ENCODE results near the gene MBD1.

MBD1 gene, protein sequence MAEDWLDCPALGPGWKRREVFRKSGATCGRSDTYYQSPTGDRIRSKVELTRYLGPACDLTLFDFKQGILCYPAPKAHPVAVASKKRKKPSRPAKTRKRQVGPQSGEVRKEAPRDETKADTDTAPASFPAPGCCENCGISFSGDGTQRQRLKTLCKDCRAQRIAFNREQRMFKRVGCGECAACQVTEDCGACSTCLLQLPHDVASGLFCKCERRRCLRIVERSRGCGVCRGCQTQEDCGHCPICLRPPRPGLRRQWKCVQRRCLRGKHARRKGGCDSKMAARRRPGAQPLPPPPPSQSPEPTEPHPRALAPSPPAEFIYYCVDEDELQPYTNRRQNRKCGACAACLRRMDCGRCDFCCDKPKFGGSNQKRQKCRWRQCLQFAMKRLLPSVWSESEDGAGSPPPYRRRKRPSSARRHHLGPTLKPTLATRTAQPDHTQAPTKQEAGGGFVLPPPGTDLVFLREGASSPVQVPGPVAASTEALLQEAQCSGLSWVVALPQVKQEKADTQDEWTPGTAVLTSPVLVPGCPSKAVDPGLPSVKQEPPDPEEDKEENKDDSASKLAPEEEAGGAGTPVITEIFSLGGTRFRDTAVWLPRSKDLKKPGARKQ

DNA sequence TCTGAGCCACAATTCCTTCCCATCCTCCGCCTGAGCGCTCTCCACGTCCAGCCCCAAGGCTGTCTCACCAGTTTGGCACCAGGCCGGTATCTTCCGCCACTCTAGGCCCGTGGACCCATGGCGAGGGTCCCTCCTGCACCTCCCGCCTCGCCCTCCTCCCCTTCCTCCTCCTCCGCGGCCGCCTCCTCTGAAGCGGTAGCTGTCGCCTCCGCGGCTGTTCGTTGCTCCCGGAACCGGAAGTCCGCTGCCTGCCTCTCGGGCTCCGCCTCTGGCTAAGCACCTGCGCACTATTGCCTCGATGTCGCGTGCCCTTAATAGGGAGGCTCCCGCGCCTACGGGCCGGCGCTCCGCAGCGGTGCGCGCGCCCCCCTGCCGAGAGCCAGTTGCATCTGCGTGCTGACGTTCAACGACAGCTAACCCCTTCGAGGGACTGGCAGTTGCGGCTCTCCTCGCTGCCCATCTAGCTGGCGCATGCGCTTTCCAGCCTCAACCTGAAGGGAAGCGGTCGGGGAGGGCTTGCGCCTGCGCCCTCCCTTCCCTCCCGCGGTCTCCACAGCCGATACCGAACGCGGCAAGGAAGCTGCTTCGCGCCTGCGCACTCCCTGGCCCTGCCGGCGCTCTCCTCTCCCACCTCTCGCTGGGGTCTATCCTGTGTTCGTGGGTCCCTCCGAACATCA, at the start of gene MBD1:
Gene MBD1 (minus strand): TSS at position 229 of the 677 bp plus-strand sequence. CDS start 1,531 bp downstream, outside the sequence.
- peak within 1 kb of the TSS; percentile 89 for H3K4me3 ChIP-seq
- H3K9me3 ChIP-seq (ENCODE audit: low read depth, low read length) = no peaks in the 10 kb centered on the region
- H3K9ac ChIP-seq (ENCODE audit: insufficient read length) = peak within 1 kb of the TSS; percentile 92
- TF ChIP-seq POLR2AphosphoS5 (IDR thresholded peaks at IDR 0.05; ENCODE audit: borderline replicate concordance, low read depth, low read length) (peak; percentile 87), EZH2 (IDR thresholded peaks at IDR 0.05) (no peak), FOXP2 (optimal IDR thresholded peaks at IDR 0.05; ENCODE audit: control extremely low read depth, extremely low read length, insufficient read depth) (no peak)
- peak within 1 kb of the TSS; percentile 42; the same call in 1 of the 2 replicates for H3K27ac ChIP-seq
- peaks cover 29% of the 10 kb centered on the region; the same call in 1 of the 2 replicates for H3K36me3 ChIP-seq (ENCODE audit: insufficient read depth, low read length)
- peak; percentile 88 for DNase-seq (ENCODE audit: low read depth, low spot score)

DNA sequence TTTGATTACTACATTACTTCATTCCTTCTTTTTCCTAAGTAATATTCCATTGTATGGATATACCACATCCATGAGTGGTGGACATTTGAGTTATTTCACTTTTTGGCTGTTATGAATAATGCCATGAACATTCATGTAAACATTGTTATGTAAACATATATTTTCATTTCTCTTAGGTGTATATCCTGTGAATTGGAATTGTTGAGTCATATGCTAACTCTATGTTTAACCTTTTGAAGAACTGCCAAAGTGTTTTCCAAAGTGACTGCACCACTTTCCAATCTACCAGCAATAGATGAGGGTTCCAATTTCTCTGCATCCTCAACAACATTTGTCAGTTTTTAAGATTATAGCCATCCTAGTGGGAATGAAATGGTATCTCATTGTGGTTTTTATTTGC, 48.9 kb upstream of the MBD1 start:
- H3K9ac ChIP-seq (ENCODE audit: insufficient read length) = no peak overlapping the region
- no peak for TF ChIP-seq FOXP2 (optimal IDR thresholded peaks at IDR 0.05; ENCODE audit: control extremely low read depth, extremely low read length, insufficient read depth)
- TF ChIP-seq POLR2AphosphoS5 (IDR thresholded peaks at IDR 0.05; ENCODE audit: borderline replicate concordance, low read depth, low read length) = no peak
- no peak for TF ChIP-seq EZH2 (IDR thresholded peaks at IDR 0.05)
- H3K36me3 ChIP-seq (ENCODE audit: insufficient read depth, low read length) = no peaks in the 10 kb centered on the region
- H3K27ac ChIP-seq = no peak overlapping the region
- no peak overlapping the region for H3K4me3 ChIP-seq
- H3K9me3 ChIP-seq (ENCODE audit: low read depth, low read length) = no peaks in the 10 kb centered on the region
- no peak for DNase-seq (ENCODE audit: low read depth, low spot score)

DNA sequence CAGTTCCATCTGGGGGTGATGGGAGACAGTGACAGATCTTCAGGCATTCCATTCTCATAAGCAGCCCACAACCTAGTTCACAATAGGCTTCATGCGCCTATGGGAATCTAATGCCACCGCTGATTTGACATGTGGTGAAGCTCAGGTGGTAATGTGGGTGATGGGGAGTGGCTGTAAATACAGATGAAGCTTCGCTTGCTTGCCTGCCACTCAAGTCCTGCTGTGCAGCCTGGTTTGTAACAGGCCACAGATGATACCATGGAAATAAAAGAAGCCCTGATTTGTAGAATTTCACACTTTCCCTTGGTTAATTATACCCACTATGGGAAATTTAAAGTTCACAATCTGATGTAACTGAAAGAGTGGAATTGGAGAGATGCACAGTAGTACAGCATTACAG, 46.7 kb upstream of the MBD1 start:
- no peaks in the 10 kb centered on the region for H3K36me3 ChIP-seq (ENCODE audit: insufficient read depth, low read length)
- H3K4me3 ChIP-seq = no peak overlapping the region
- H3K9me3 ChIP-seq (ENCODE audit: low read depth, low read length) = no peaks in the 10 kb centered on the region
- TF ChIP-seq FOXP2 (optimal IDR thresholded peaks at IDR 0.05; ENCODE audit: control extremely low read depth, extremely low read length, insufficient read depth) (no peak), POLR2AphosphoS5 (IDR thresholded peaks at IDR 0.05; ENCODE audit: borderline replicate concordance, low read depth, low read length) (no peak), EZH2 (IDR thresholded peaks at IDR 0.05) (no peak)
- no peak for DNase-seq (ENCODE audit: low read depth, low spot score)
- H3K27ac ChIP-seq = no peak overlapping the region
- no peak overlapping the region for H3K9ac ChIP-seq (ENCODE audit: insufficient read length)

DNA sequence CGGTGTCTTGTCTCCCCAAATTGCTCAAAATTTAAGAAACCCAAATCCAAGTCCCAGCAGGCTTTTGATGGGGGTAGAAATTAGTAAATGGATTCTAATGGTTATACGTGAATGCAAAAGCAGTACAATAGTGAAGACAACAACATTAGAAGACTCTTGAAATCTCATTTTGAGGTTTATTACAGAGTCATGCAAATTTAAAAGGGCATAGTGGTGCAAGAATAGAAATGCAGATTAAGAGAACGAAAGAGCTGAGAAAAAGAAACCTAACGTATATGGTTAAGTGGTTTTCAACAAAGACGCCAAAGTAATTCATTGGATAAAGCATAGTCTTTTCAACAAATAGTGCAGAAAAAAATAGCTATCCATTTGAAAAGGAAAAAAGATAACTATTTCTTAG, 39.4 kb upstream of the MBD1 start:
- Histone ChIP-seq H3K9ac (ENCODE audit: insufficient read length) (no peak overlapping the region), H3K4me3 (no peak overlapping the region)
- TF ChIP-seq FOXP2 (optimal IDR thresholded peaks at IDR 0.05; ENCODE audit: control extremely low read depth, extremely low read length, insufficient read depth) (no peak), EZH2 (IDR thresholded peaks at IDR 0.05) (no peak), POLR2AphosphoS5 (IDR thresholded peaks at IDR 0.05; ENCODE audit: borderline replicate concordance, low read depth, low read length) (no peak)

DNA sequence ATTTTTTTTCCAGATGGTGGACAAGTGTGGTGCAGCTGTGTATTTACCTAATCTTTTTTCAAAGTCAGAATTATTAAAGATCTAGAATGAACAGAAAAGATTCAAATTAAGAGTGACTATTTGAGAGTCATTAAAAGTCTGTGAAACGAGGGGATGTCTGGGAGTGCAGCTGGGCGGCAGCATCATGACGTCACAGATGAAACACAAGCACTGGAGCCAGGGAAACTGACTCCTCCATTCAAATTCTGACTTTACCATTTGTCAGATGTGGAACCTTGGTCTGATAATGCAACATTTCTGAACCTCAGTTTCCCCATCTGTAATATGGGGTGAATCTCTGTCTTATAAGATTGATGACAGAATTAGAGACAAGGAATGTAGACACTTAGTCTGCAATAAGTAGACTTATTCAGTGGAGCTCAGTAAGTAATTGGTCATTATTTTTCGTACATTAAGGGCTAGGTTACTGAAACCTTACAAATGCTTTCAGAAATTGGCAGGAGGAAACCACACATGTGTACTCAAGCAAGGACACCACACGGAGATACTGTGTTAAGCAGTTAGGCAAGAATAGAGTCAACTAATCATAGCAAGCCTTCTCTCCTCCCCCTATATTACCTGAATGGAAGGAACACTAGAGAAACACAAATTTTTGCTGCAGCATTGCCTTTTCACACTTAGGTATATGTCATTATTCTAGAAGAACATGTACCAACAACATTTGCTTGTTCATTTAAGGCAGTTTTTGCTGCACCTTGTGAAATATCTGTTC, 34.0 kb upstream of the MBD1 start:
- DNase-seq (ENCODE audit: low read depth, low spot score) = no peak
- no peak for TF ChIP-seq EZH2 (IDR thresholded peaks at IDR 0.05)
- TF ChIP-seq FOXP2 (optimal IDR thresholded peaks at IDR 0.05; ENCODE audit: control extremely low read depth, extremely low read length, insufficient read depth) = no peak
- no peak for TF ChIP-seq POLR2AphosphoS5 (IDR thresholded peaks at IDR 0.05; ENCODE audit: borderline replicate concordance, low read depth, low read length)
- Histone ChIP-seq H3K36me3 (ENCODE audit: insufficient read depth, low read length) (no peaks in the 10 kb centered on the region), H3K27ac (no peak overlapping the region), H3K9ac (ENCODE audit: insufficient read length) (no peak overlapping the region), H3K4me3 (no peak overlapping the region), H3K9me3 (ENCODE audit: low read depth, low read length) (no peaks in the 10 kb centered on the region)

More for the DNA sequence above, 39.4 kb upstream of the MBD1 start:
- H3K27ac ChIP-seq = no peak overlapping the region
- no peaks in the 10 kb centered on the region for H3K36me3 ChIP-seq (ENCODE audit: insufficient read depth, low read length)
- H3K9me3 ChIP-seq (ENCODE audit: low read depth, low read length) = no peaks in the 10 kb centered on the region
- no peak for DNase-seq (ENCODE audit: low read depth, low spot score)

DNA sequence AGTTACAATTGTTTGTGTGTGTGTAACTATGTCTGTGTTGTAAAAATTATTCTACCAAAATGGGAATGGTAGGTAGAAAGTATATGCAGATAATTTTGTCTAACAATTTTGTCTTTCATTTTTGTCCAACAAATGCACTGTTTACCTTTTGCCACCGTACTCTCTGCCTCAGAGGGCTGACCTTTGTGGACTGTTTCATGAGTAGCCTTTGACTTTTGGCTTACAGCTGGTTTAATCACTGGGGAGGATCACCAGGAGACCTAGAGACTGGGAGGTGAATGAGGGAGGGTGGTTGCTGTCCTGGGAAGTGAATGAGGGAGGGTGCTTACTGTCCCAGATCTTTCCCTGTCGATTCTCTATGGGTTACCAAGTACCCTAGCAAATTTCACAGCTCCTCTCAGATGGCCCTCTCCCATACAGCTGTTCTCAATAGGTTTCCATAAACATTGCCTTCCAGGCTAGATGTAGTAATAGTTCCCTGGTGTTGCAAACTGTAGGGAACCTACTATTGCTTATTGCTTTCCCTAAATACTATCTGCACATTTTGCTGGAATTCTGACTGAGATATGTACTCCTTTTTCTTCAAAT, 32.6 kb upstream of the MBD1 start:
- Histone ChIP-seq H3K36me3 (ENCODE audit: insufficient read depth, low read length) (no peaks in the 10 kb centered on the region), H3K9ac (ENCODE audit: insufficient read length) (no peak overlapping the region), H3K27ac (no peak overlapping the region), H3K4me3 (no peak overlapping the region), H3K9me3 (ENCODE audit: low read depth, low read length) (no peaks in the 10 kb centered on the region)
- DNase-seq (ENCODE audit: low read depth, low spot score) = no peak
- no peak for TF ChIP-seq EZH2 (IDR thresholded peaks at IDR 0.05)
- TF ChIP-seq POLR2AphosphoS5 (IDR thresholded peaks at IDR 0.05; ENCODE audit: borderline replicate concordance, low read depth, low read length) = no peak
- TF ChIP-seq FOXP2 (optimal IDR thresholded peaks at IDR 0.05; ENCODE audit: control extremely low read depth, extremely low read length, insufficient read depth) = no peak

DNA sequence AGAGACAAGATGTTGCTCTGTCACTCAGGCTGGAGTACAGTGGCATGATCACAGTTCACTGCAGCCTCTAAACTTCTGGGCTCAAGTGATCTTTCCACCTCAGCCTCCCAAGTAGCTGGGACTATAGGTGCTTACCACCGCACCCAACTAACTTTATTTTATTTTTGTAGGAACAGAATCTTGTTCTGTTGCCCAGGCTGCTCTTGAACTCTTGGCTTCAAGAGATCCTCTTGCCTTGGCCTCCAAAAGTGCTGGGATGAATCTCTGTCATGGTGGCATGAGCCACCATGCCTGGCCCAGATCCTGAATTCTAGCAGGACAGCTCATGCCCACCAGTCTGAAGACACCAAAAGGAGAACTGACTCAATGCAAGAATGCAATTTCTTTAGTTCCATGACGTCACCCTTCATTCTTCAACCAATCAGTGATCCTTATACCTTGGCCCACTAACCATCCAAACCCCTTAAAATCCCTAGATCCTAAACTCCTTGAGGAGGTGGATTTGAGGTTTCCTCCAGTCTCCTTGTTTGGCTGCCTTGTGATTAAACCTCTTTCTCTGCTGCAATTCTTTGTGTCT, 31.8 kb upstream of the MBD1 start:
- H3K27ac ChIP-seq = no peak overlapping the region
- no peaks in the 10 kb centered on the region for H3K36me3 ChIP-seq (ENCODE audit: insufficient read depth, low read length)
- TF ChIP-seq POLR2AphosphoS5 (IDR thresholded peaks at IDR 0.05; ENCODE audit: borderline replicate concordance, low read depth, low read length) (no peak), EZH2 (IDR thresholded peaks at IDR 0.05) (no peak), FOXP2 (optimal IDR thresholded peaks at IDR 0.05; ENCODE audit: control extremely low read depth, extremely low read length, insufficient read depth) (no peak)
- no peak overlapping the region for H3K9ac ChIP-seq (ENCODE audit: insufficient read length)
- no peak overlapping the region for H3K4me3 ChIP-seq
- no peak for DNase-seq (ENCODE audit: low read depth, low spot score)
- H3K9me3 ChIP-seq (ENCODE audit: low read depth, low read length) = no peaks in the 10 kb centered on the region

Data from SK-N-MC (cell line).